Measurements from ENCODE around the gene UBR2. TPM values are rescaled to one million over a fixed set of nuclear protein-coding genes. Genes with fewer than 3 reads are reported as not detected.

The UBR2 gene
- total and polyA plus RNA-seq, 2 of the 13 experiments (the other 11 are each of a cell fraction or from before 2014, with no cell fraction given) = 17.6 to 29.3 TPM

DNA sequence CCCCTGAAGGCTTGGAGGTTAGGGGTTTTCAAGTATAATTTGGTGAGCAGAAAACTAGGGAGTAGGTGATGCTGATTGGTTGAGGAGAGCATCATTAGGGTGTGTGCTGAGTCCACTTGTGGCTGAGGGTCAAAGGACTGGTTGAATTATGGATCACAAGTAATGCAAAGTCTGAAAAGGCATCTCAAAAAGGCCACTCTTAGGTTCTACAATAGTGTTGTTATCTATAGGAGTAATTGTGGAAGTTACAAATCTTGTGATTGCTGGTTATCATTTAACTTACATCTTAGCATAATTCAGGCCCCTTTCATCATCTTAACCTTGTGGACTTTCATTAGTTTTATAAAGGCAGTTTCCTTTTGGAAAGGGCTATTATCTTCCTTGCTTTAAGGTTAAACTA, 60.8 kb downstream of the UBR2 start:
- no peak overlapping the region for H3K4me2 ChIP-seq (ENCODE audit: low read depth, low read length)
- TF ChIP-seq TCF7 (IDR thresholded peaks at IDR 0.05; ENCODE audit: low read depth) (no peak), CBX2 (IDR thresholded peaks at IDR 0.05; ENCODE audit: low read depth, low read length) (no peak), CBX2 (CRISPR knock-in tag; IDR thresholded peaks at IDR 0.05; ENCODE audit: low read depth) (no peak), ZNF12 (CRISPR knock-in tag; IDR thresholded peaks at IDR 0.05) (no peak), MED1 (CRISPR knock-in tag; IDR thresholded peaks at IDR 0.05) (no peak), CHD4 (IDR thresholded peaks at IDR 0.05; ENCODE audit: borderline replicate concordance, low read length) (no peak), TOPORS (CRISPR knock-in tag; IDR thresholded peaks at IDR 0.05) (no peak), NFKBIZ (CRISPR knock-in tag; IDR thresholded peaks at IDR 0.05) (no peak), TARDBP (CRISPR knock-in tag; IDR thresholded peaks at IDR 0.05) (no peak), AGO1 (IDR thresholded peaks at IDR 0.05; ENCODE audit: low read depth, low read length, poor library complexity, severe bottlenecking) (no peak), PHF8 (CRISPR knock-in tag; IDR thresholded peaks at IDR 0.05) (no peak)
- TF ChIP-seq, protein P1, sequence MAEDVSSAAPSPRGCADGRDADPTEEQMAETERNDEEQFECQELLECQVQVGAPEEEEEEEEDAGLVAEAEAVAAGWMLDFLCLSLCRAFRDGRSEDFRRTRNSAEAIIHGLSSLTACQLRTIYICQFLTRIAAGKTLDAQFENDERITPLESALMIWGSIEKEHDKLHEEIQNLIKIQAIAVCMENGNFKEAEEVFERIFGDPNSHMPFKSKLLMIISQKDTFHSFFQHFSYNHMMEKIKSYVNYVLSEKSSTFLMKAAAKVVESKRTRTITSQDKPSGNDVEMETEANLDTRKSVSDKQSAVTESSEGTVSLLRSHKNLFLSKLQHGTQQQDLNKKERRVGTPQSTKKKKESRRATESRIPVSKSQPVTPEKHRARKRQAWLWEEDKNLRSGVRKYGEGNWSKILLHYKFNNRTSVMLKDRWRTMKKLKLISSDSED (CRISPR knock-in tag; IDR thresholded peaks at IDR 0.05) = no peak
- no peaks in the 10 kb centered on the region for H4K20me1 ChIP-seq (ENCODE audit: insufficient read depth, low read length)
- H3K9me3 ChIP-seq (ENCODE audit: low read length) = no peaks in the 10 kb centered on the region
- intact Hi-C loops (cut with micrococcal nuclease; ENCODE audit: unreplicated experiment) (no loop called here), in situ Hi-C loops (cut with HindIII; ENCODE audit: extremely low pct_ligation_motif_present, low pct_unique_long_range_greater_than_20kb) (no loop called here)
- H2AFZ ChIP-seq (ENCODE audit: low read length) = no peak overlapping the region
- ChIA-PET POLR2A (no interaction called here), CTCF (ENCODE audit: low intra/inter-chr PET ratio, low total read pairs) (no interaction called here)
- H3K4me3 ChIP-seq (replicated peaks in 1 of 3; ENCODE audit: insufficient read depth in 1 of 3, low read depth in 2 of 3, low read length in 3 of 3) = no peak overlapping the region
- FAIRE-seq (no peak), DNase-seq (ENCODE audit: low spot score) (no peak), ATAC-seq (no peak)
- no peak overlapping the region for H3K27ac ChIP-seq (ENCODE audit: extremely low read length, insufficient read depth, low read length)
- H3K9ac ChIP-seq (ENCODE audit: insufficient read depth, low read depth, low read length) = no peak overlapping the region
- TSS peak; percentile 11 for BruUV-seq (replicated peaks)
- H3K36me3 ChIP-seq (replicated peaks in 1 of 2; ENCODE audit: control insufficient read depth in 1 of 2, insufficient read depth in 2 of 2, low read length in 2 of 2) = peaks cover 0 to 22% of the 10 kb centered on the region in 2 experiments
- peaks cover 10% of the 10 kb centered on the region; the same call in 1 of the 2 replicates for H3K4me1 ChIP-seq (ENCODE audit: insufficient read depth, low read length)
- H3K27me3 ChIP-seq (ENCODE audit: control insufficient read depth in 1 of 2, insufficient read depth in 2 of 2, low read length in 2 of 2) = no peaks in the 10 kb centered on the region
- no peaks in the 10 kb centered on the region for H3K79me2 ChIP-seq (ENCODE audit: insufficient read depth, low read length)
